GM21619 (cell line): ENCODE data around the gene NUDT11.
"Not testable (repeated sequence)": the region's sequence is repeated elsewhere in the genome, so short reads cannot be mapped to it uniquely, and the experiment has no call there.

Experiments
- ATAC-seq: cut with Tn5 transposase; IDR thresholded peaks from one replicate; pipeline ENCODE4 v1.9.1; 2021; ENCODE audit not compliant: unreplicated experiment

NUDT11 gene

GRCh38 chrX:51496501-51497291 lies at the start of gene NUDT11:
NUDT11 (minus strand) TSS chrX:51496592; CDS start chrX:51496444, 148 bp downstream.
- ATAC-seq, result no peak

- ATAC-seq, result no peak
Measured at GRCh38 chrX:51520393-51520792, 24.0 kb upstream of the NUDT11 start.

- not testable (repeated sequence) for ATAC-seq
Measured at GRCh38 chrX:51519131-51519530, 22.7 kb upstream of the NUDT11 start.

GRCh38 chrX:51507551-51507950 lies 11.2 kb upstream of the NUDT11 start:
- no peak for ATAC-seq

DNA sequence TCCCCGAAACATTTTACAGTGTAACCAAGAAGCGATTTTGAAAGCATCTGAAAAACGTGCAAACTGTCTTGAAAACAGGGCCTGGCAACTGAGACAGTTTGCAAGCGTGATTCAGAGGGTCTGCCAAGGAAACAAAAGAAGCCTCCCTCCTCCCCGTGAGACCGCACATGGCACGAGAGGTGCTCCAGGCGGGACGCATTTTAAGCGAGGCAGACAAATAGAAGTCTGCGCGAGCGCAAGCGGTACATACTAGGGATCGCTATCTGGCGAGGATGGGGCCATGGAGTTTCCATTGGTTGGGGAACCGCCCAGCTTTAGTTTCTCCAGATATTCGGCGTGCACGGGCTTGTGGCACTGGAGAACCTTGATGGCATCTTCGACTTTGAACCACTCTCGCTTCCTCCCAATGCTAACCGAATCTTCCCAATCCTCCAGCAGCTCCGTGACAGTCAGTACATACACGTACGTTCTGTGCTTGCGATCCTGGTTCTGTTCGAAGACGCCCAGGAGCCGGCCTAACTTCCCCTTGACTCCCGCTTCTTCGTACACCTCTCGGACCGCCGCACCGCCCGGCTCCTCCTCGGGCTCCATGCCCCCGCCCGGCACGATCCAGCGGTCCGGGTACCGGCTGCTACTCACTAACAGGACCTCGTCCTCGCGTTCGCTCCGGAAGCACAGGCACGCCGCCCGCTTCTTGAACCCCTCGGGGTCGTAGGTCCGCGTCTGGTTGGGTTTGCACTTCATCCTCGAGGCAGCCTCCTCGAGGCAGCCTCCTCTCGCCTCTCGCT lies 497 bp downstream of the NUDT11 start:
- not testable (repeated sequence) for ATAC-seq

- no peak for ATAC-seq
Measured at GRCh38 chrX:51494409-51494808, 2.0 kb downstream of the NUDT11 start.

DNA sequence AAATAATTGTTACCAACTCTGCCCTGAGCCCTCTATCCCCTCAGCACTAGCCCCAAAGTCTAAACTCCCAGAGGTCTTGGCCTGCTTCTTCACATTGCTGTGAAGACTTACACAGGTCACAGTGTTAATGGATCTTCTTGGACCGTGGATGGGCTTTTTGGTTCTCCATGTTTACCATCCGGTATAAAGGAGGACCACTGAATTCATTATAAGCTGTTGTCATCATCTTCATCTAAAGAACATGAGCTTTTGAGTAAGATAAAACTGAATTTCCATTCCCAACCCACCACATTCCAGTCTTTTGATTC lies 8.5 kb downstream of the NUDT11 start:
- no peak for ATAC-seq

- ATAC-seq, result no peak
Measured at GRCh38 chrX:51484616-51485015, 11.8 kb downstream of the NUDT11 start.

DNA sequence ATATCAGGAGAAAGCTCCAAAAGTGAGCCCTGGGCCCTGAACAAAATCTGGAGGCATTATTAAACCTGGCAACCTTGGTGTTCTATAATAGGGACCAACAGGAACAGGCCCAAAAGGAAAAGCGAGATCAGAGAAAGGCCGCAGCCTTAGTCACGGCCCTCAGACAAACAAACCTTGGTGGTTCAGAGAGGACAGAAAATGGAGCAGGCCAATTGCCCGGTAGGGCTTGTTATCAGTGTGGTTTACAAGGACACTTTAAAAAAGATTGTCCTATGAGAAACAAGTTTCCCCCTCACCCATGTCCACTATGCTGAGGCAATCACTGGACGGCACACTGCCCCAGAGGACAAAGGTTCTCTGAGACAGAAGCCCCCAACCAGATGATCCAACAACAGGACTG lies 14.0 kb downstream of the NUDT11 start:
- ATAC-seq, result not testable (repeated sequence)

DNA sequence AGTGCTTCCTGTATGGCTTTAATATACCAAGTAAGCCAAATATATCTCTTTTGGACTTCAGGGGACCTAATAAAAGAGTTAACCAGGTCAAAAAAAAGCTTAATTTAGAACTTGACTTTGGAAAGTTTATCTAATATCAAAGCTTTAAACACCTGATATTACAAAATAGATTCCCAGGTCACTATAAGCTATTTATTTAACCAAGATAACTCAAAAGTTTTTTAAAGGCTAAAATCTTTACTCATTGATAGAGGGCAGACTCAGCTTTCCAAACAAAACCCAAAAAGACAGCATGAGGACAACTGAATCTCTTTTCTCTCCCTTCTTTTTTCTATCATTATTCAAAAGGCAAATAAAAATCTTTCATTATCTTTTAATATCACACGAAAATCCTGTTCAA lies 19.5 kb downstream of the NUDT11 start:
- no peak for ATAC-seq

DNA sequence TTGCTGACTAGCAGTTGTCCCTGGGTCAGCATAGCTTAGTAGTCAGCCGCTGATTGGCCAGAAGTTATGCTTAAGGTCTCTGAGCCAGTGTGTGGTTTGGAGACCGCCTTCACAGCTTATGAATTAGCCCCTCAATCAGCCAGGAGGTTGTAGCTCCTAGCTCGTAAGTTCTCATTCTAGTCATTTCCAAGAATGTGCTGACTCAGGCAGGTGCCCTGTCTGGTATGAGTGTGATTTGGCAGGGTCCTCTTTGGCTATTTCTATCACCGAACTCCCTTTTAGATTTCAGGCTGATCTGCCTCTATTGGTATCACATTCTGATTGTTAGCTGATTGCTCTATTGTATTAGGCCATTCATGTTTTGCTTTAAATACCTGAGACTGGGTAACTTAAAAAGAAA lies 33.1 kb downstream of the NUDT11 start:
- ATAC-seq, result no peak

DNA sequence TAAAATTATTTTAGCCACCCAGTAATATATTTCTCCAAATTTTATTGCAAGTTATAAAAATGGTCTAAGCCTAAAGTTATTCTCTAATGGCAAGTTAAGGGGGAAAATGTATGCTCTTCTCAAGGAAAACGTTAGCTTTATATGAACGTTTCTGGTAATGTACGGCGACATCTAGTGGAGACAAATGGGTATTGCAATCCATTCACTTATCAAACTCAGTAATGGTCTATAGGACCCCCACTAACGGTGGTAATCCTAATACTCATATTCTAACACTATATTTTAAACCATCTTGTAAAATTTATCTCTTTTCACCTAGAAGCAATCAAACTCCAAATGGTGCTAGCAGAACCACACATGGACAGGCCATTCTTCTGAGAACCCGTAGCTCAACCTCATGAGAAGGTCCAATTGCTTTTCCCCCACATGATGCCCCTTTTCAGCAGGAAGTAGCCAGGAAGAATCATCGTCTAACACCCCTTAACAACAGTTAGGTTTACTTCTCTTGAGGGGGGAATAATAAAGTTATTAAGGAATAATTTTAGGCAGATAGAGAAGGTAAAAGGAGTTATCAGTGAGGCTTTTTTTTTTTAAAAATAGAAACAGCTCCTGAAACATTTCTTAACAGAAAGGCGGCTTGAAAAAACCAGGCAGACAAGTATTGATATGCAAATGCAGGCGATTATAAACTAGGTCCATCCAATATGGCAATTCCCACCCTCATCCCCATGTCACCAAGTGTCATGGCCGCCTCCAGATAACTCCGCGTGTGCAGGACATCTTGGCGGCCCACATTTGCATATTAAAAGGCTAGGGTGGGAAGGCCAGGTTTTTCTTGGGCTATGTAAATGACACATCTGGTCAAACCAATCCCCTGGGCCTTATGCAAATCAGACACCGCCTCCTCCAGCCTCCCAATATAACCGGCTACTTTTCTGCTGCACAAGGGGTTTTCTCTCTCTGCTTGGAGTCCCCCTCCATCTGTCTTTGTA lies 35.0 kb downstream of the NUDT11 start:
- ATAC-seq, result no peak

DNA sequence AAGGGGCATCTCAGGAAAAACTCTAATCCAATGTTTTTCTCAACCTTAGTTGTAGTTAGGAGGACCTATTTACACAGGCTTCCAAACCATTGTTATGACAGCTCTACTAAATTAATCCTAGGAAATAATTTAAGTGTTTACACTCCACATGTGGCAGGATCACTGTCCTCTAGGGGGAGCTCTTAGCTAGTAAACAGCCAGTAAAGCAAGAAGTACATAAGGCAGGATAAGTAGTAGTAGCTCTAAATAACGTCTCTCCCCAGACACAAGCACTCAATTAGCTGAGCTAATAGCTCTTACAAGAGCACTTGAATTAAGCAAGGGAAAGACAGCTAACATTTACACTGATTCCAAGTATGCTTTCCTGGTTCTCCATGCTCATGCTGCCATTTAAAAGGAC lies 37.3 kb downstream of the NUDT11 start:
- no peak for ATAC-seq

- no peak for ATAC-seq
Measured at GRCh38 chrX:51456814-51457213, 39.6 kb downstream of the NUDT11 start.

DNA sequence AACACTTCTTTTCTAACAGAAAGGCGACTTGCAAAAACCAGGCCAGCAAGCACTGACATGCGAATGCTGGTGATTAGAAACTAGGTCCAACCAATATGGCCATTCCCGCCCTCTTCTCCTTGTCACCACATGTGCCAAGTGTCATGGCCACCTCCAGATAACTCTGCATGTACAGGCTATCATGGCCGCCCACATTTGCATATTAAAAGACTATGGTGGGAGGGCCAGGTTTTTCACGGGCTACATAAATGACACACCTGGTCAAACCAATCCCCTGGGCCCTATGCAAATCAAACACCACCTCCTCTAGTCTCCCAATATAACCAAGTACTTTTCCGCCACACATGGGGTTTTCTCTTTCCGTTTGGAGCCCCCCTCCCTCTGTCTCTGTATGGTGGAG lies 40.1 kb downstream of the NUDT11 start:
- ATAC-seq, result no peak

DNA sequence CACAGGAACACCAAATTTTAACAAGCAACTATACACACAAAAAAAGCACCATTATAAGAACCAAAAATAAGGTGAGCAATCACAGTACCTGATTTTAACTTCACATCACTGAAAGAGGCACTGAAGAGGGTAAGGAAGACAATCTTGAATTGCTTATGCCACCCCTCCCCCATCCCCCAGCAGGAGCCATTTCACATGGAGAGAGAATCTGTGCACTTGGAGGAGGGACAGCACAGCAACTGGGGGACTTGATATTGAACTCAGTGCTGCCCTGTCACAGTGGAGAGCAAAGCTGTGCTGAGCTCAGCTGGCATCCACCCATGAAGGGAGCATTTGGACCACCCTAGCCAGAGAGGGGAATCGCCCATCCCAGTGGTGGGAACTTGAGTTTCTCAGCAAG lies 56.0 kb downstream of the NUDT11 start:
- no peak for ATAC-seq
